GM12875 (cell line): Measurements from ENCODE around the gene MESD.

ENCODE experiments used
- H3K4me3 ChIP-seq: one replicate; pipeline ENCODE4 v1.5.1; 2011; ENCODE audit warnings: low read depth, low read length, control low read depth
- TF ChIP-seq, protein P1 (sequence below): IDR thresholded peaks from 2 replicates; pipeline ENCODE4 v1.5.1; 2011; ENCODE audit warnings: low read depth, mild to moderate bottlenecking, control low read depth, inconsistent platforms, low read length, moderate library complexity, borderline replicate concordance; ENCODE audit not compliant: insufficient read depth

Gene MESD

DNA sequence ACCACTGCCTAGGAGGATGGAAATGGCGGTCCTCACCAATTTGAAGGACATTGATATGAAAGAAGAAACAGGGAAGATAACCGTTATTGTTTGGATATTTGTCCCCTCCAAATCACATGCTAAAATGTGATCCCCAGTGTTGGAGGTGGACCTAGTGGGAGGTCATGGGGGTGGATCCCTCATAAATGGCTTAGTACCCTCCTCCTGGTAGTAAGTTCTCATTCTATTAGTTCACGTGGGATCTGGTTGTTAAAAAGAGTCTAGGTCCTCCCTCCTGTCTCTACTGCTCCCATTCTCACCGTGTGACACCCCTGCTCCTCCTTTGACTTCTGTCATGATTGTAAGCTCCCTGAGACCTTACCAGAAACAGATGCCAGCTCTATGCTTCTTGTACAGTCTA is 41.6 kb upstream of the MESD start:
- no peak overlapping the region for H3K4me3 ChIP-seq
- TF ChIP-seq, protein P1, sequence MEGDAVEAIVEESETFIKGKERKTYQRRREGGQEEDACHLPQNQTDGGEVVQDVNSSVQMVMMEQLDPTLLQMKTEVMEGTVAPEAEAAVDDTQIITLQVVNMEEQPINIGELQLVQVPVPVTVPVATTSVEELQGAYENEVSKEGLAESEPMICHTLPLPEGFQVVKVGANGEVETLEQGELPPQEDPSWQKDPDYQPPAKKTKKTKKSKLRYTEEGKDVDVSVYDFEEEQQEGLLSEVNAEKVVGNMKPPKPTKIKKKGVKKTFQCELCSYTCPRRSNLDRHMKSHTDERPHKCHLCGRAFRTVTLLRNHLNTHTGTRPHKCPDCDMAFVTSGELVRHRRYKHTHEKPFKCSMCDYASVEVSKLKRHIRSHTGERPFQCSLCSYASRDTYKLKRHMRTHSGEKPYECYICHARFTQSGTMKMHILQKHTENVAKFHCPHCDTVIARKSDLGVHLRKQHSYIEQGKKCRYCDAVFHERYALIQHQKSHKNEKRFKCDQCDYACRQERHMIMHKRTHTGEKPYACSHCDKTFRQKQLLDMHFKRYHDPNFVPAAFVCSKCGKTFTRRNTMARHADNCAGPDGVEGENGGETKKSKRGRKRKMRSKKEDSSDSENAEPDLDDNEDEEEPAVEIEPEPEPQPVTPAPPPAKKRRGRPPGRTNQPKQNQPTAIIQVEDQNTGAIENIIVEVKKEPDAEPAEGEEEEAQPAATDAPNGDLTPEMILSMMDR: no peak

DNA sequence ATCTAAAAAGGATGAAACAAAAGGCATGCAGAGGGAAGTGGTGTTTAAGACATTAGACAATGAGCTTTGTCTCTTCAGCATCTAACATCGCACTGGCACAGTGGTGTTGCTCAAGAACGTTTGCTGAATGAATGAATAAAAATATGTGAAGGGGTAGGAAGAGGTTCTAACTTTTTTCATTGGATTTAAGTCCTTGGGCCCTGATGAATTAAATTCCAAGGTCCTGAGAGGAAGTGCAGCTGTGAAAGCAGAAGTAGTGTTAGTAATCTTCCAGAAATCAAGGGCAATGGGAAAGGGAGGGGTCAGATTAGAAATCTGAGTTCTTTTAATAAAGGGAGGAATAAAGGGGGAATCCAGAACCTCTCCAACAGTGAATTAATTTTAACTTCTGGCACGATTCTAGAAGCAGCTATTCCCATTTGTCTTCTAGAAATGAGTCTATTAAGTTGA is 40.7 kb upstream of the MESD start:
- TF ChIP-seq, protein P1: no peak
- H3K4me3 ChIP-seq: no peak overlapping the region

DNA sequence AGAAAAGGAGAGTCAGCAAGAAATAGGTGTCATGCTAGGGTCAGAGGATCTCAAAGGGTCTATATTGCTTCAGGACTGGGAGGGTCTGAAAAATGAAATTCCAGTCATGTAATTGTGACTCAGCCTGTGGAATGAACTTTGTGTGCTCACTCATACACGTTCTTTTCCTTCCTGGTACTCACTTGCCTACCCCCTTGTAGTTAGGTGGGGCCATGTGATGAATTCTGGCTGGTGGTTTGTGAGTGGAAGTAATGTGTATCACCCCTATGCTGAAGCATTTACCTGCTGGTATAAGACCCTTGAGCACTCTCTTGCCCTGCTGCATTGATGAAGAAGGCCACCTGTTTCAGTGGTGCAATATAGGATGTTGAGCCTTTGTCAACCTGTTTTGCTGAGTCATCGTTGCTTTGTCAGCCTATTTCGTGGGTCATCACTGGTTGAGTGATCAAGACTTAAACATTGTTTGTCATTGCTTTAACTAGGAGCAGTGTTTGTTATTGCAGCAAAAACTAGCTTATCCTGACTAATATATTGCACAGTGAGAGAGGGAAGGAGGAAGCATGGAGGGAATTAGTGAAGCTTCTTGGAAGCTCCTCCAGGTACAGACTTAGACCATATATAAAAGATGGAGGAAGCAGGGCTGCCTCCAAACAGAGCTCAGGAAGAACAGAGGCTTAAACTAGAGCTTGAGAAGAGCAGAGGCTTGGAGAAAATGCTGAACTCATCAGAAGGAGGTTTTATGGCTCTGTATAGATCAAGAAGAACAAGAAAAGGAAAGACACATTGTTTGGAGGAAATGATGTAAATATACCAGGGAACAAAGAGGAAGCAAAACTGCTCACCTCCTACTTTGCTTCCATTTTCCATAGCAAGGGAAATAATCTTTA is 40.0 kb upstream of the MESD start:
- H3K4me3 ChIP-seq: no peak overlapping the region
- TF ChIP-seq, protein P1: no peak

DNA sequence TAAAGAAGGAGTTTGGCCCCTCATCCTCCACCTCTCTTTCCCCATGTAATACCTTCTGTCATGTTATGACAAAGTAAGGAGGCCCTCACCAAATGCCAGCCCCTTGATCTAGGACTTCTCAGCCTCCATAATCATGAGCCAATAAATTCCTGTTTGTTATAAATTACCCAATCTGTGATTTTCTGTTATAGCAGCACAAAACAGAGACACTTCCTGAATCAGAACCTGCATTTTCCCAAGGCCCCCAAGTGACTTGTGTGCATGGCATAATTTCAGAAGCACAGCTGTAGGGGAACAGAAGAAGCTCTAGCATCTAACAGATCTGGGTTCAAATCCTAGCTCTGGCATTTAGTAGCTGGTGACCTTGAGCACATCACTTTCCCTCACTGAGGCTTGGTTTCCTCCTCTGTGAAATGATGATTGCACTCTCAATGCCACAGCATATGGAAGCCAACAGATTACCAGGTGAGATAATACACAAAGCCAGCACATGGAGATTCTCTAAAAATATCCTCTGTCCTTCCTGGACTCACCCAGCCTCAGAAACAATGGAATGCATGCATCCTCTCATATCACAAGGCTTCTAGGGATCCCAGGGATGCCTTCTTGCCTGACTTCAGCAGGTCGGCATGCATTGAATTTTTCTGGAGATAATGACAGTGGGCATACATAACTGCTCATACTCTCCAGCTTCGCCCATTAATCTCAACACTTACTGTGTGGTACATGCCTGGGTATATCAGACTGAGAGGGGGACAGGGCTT is 37.4 kb upstream of the MESD start:
- TF ChIP-seq, protein P1: no peak
- H3K4me3 ChIP-seq: no peak overlapping the region

DNA sequence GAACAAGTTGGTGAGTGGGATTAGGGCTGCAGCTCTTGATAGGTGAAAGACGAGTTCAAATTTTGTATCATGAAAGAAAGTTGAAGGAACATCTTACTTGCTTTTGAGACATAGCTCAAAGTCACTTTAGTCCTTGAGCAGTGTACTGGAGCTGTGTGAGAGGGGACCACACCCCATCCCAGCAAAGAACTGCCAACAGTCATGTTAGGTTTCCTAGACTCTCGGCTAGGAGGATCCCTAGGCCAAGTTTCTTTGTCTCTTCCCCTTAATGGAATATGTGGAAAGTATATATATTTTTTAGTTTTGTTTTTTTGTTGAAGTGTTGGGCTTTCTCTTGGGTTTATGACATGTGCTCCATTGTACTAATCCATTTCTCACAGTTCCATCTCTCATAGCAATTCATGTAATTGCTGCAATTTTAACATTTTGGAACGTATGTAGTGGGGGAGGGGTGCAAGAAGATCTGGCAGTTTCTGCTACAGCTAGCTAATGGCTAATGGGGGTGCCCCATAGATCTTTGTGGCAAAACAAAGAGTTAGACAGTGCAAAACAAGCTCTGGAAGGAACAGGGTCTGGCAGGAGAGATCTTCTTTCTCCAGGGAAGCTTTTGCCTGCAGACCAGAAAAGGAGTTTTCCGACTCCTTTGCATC is 36.2 kb upstream of the MESD start:
- no peak overlapping the region for H3K4me3 ChIP-seq
- TF ChIP-seq, protein P1: no peak

DNA sequence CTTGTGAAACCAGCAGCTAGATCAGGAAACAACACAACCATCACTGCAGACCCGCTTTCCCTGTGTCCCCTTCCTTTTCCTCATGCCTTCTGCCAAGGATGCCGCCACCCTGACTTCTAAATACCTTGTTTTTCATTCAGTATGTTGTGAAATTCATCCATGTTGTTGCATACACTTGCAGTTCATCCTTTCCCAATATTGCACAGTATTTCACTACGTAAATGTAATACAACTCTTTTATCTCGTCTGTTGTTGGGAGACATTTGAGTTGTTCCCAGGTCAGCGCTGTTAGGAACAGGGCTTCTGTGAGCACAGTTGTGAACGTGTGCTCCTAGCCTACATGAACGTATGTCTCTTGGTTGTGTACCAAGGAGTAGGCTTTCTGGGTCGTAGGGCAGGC is 35.3 kb upstream of the MESD start:
- no peak overlapping the region for H3K4me3 ChIP-seq
- TF ChIP-seq, protein P1: no peak
